Medulla oblongata (tissue), 1 donor: ENCODE measurements around the gene OR5H1.
"Not testable (repeated sequence)": the region's sequence is repeated elsewhere in the genome, so short reads cannot be mapped to it uniquely, and the experiment has no call there.

Experiments used
- DNase-seq: peaks from one replicate; pipeline ENCODE4 v3.0.0-alpha.2; 2015; ENCODE audit errors: extremely low spot score

Gene OR5H1

GRCh38 chr3:98130421-98130820 lies at the start of gene OR5H1:
OR5H1 (plus strand) TSS chr3:98130721; CDS start chr3:98132698, 1,977 bp downstream.
- no peak for DNase-seq

GRCh38 chr3:98086873-98087272 lies 43.6 kb upstream of the OR5H1 start, which contains the start of gene OR5AC2:
OR5AC2 (plus strand) TSS chr3:98087173; CDS start chr3:98087173, 0 bp downstream.
- DNase-seq, result no peak

- DNase-seq, result no peak
These were observed 34.6 kb upstream of the OR5H1 start for GRCh38 chr3:98095882-98096281.

GRCh38 chr3:98099848-98100247 lies 30.7 kb upstream of the OR5H1 start:
- no peak for DNase-seq

GRCh38 chr3:98108162-98108561 lies 22.4 kb upstream of the OR5H1 start:
- no peak for DNase-seq

- DNase-seq, result no peak
These were observed 20.5 kb upstream of the OR5H1 start for GRCh38 chr3:98109807-98110549.

- no peak for DNase-seq
These were observed 20.0 kb upstream of the OR5H1 start for GRCh38 chr3:98110550-98110908.

- no peak for DNase-seq
These were observed 16.3 kb upstream of the OR5H1 start for GRCh38 chr3:98114264-98114663.

GRCh38 chr3:98115717-98116116 lies 14.8 kb upstream of the OR5H1 start:
- DNase-seq, result no peak

- DNase-seq, result no peak
These were observed 6.1 kb downstream of the OR5H1 start for GRCh38 chr3:98136631-98137030.

GRCh38 chr3:98137826-98138557 lies 7.5 kb downstream of the OR5H1 start:
- DNase-seq, result not testable (repeated sequence)

GRCh38 chr3:98140531-98140930 lies 10.0 kb downstream of the OR5H1 start:
- DNase-seq, result no peak

- no peak for DNase-seq
These were observed 16.7 kb downstream of the OR5H1 start, which contains the start of gene OR5H14 for GRCh38 chr3:98147179-98147578. OR5H14 (plus strand) TSS chr3:98147479; CDS start chr3:98149386, 1,907 bp downstream.

- no peak for DNase-seq
These were observed 18.2 kb downstream of the OR5H1 start for GRCh38 chr3:98148751-98149150.

- not testable (repeated sequence) for DNase-seq
These were observed 18.9 kb downstream of the OR5H1 start for GRCh38 chr3:98149456-98149855.

GRCh38 chr3:98151241-98151640 lies 20.7 kb downstream of the OR5H1 start:
- DNase-seq, result no peak

- DNase-seq, result no peak
These were observed 35.9 kb downstream of the OR5H1 start, which contains the start of gene OR5H15 for GRCh38 chr3:98166396-98166795. OR5H15 (plus strand) TSS chr3:98166696; CDS start chr3:98168700, 2,004 bp downstream.

GRCh38 chr3:98171071-98171470 lies 40.5 kb downstream of the OR5H1 start:
- DNase-seq, result no peak

- DNase-seq, result no peak
These were observed 42.1 kb downstream of the OR5H1 start for GRCh38 chr3:98172621-98173020.

- DNase-seq, result no peak
These were observed 49.9 kb downstream of the OR5H1 start for GRCh38 chr3:98180319-98180890.

GRCh38 chr3:98182196-98182595 lies 51.7 kb downstream of the OR5H1 start:
- DNase-seq, result no peak

GRCh38 chr3:98185180-98185579 lies 54.7 kb downstream of the OR5H1 start:
- no peak for DNase-seq
